Kidney (tissue), 14 donors: ENCODE data around the gene TCF3. TPM values are rescaled to one million over a fixed set of nuclear protein-coding genes. Genes with fewer than 3 reads are reported as not detected.

Source experiments
- DNase-seq, 5 donors: peaks; one replicate each; pipeline ENCODE4 v3.0.0-alpha.2; 2013 to 2020
- FAIRE-seq: peaks from 2 replicates; lab custom pipeline; 2012; peaks lifted over from hg19 to GRCh38; lab: Jason Lieb, UNC
- H3K27ac ChIP-seq, 2 donors: one replicate each; pipeline ENCODE4 v1.7.0; 2013; ENCODE audit warnings: low read depth in 2 of 2, low read length in 2 of 2, inconsistent platforms in 1 of 2
- H3K27me3 ChIP-seq: one replicate; pipeline ENCODE4 v1.7.1; 2013; ENCODE audit warnings: low read length, inconsistent platforms; ENCODE audit not compliant: control insufficient read depth, insufficient read depth
- H3K36me3 ChIP-seq, 3 donors: one replicate each; pipeline versions ENCODE4 v1.7.0 to v1.7.1; 2013; ENCODE audit warnings: low read length in 3 of 3, control low read depth in 1 of 3, inconsistent platforms in 1 of 3; ENCODE audit not compliant: insufficient read depth in 3 of 3, control insufficient read depth in 2 of 3
- H3K4me1 ChIP-seq, 3 donors: one replicate each; pipeline versions ENCODE4 v1.7.0 to v1.7.1; 2013; ENCODE audit warnings: low read length in 3 of 3, inconsistent platforms in 1 of 3, low read depth in 1 of 3; ENCODE audit not compliant: control insufficient read depth in 2 of 3, insufficient read depth in 2 of 3
- H3K4me3 ChIP-seq, 3 donors: one replicate each; pipeline versions ENCODE4 v1.7.0 to v1.8.1; 2013; ENCODE audit warnings: low read length in 3 of 3, control low read depth in 1 of 3, inconsistent platforms in 1 of 3
- H3K9ac ChIP-seq, 3 donors: one replicate each; pipeline versions ENCODE4 v1.7.0 to v1.7.1; 2013; ENCODE audit warnings: low read length in 3 of 3, control low read depth in 1 of 3, inconsistent platforms in 1 of 3
- H3K9me3 ChIP-seq, 3 donors: one replicate each; pipeline versions ENCODE4 v1.7.0 to v1.7.1; 2013; ENCODE audit warnings: low read length in 3 of 3, control low read depth in 1 of 3, inconsistent platforms in 1 of 3; ENCODE audit not compliant: control insufficient read depth in 2 of 3, insufficient read depth in 1 of 3
- CTCF ChIP-seq: IDR thresholded peaks from 3 replicates; pipeline ENCODE4 v1.5.1; 2012; ENCODE audit warnings: mild to moderate bottlenecking, moderate library complexity, borderline replicate concordance; ENCODE audit not compliant: insufficient read depth; ENCODE audit errors: extremely low read depth
- intact Hi-C: fragments of 100-400 bp; cut with DNase I; formaldehyde crosslinking; loops from one replicate; pipeline ENCODE4 v1.11.1; 2022
- polyA plus RNA-seq: library from polyadenylated mRNA; stranded (reverse); fragments of 350-450 nt; fragmentation: Illumina TruSeq; extraction: RNeasy Lipid Tissue Mini Kit (QIAGEN cat#74804); gene quantifications from one replicate; pipeline ENCODE4 v1.2.3, GENCODE V29; 2014; ENCODE audit warnings: low read depth, low replicate concordance; ENCODE audit not compliant: insufficient read depth
- total RNA-seq: library from RNA; stranded (reverse); fragmentation: NEBNext Ultra II Directional; extraction: Animal tissue kit (Norgen Biotek cat#: 25700); gene quantifications from one replicate; pipeline ENCODE4 v1.2.1, GENCODE V29; 2021
- donor health status: control.
- donor health status: control.
- donor health status: control.
- donor health status: control.
- donor health status: control.
- donor health status: DM: yes; HTN: yes; CAD: no.
- donor health status: Normal renal cell carcinoma (clear cell type).

TCF3 gene
- total and polyA plus RNA-seq, 2 donors from 2014 or later, result 20.3 to 50.2 TPM

DNA sequence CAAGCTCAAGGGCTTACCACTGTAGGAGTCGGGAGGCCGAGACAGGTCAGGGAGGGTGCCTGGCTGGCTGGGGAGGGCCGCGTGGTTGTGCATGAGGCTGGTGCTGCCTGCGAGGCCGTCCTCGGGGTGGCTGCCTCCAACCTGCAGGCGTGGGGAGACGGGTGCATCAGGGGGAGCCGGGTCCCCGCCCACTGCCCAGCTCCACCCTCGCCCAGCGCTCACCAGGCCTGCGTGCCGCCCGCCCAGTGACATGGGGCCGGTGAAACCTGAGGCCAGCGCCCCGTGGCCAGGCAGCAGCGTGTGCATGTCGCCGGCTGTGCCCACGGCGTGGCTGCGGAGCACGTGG is 33.3 kb downstream of the TCF3 start:
- Histone ChIP-seq H3K9me3 (no peaks in the 10 kb centered on the region), H3K4me1 (no peaks in the 10 kb centered on the region), H3K27me3 (no peaks in the 10 kb centered on the region), H3K9ac (no peak overlapping the region), H3K36me3 (peaks cover 0 to 3% (median 3%) of the 10 kb centered on the region in 3 donors), H3K27ac (no peak overlapping the region), H3K4me3 (no peak overlapping the region)
- no peak for DNase-seq
- intact Hi-C loops, result no loop called here
- no peak for FAIRE-seq
- TF ChIP-seq CTCF, result no peak

DNA sequence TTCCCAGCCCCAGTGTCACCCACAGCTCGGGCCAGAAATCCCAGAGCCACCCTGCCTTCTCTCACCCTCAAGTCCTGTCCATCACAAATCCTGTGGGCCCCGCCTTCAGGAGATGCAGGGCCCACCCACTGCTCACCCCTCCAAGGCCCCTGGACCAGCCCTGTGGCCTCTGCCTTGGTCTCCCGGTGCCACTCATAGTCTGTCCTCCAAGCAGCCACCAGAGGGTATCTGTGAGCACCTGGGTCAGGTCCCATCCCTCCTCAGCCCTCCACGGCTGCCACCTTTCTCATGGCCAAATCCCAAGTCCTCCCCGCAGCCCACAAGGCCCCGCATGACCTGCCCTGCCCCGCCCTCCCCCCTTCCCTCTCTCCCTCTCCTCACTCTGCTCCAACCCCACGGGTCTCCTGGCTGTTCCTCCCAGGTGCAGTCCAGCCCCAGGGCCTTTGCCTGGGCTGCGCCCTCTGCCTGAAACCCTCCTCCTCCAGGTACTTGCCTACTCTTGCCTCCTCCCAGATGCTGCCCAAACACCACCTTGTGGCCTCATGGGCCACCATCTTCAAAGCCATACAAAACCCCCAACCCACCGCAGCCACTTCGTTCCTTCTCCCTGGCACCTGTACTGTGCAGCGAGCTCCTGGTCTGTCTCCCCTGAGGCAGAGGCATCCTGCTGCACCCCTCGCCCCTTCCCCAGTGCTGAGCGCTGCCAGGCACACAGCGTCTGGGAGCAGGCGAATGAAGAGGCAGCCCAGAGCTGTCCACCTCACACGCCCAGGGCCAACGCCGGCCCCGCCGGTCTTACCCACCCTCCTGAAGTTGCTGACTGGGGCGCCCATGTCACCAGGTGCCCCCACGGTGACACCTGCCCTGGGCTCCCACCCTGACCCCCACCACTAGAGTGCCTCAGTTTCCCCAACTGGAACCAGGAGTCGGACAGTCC is 34.0 kb downstream of the TCF3 start:
- intact Hi-C loops, result no loop called here
- Histone ChIP-seq H3K4me1 (no peaks in the 10 kb centered on the region), H3K27ac (no peak overlapping the region), H3K36me3 (peaks cover 0 to 3% (median 3%) of the 10 kb centered on the region in 3 donors), H3K4me3 (no peak overlapping the region), H3K9ac (no peak overlapping the region), H3K9me3 (no peaks in the 10 kb centered on the region), H3K27me3 (no peaks in the 10 kb centered on the region)
- peak; percentile 14 for TF ChIP-seq CTCF
- DNase-seq (peak in 3 of 5 donors; percentile 23 to 63 (median 25)), FAIRE-seq (no peak)

GRCh38 chr19:1616875-1617274 is 35.5 kb downstream of the TCF3 start:
- no peak for TF ChIP-seq CTCF
- intact Hi-C loops, result no loop called here

More at GRCh38 chr19:1616875-1617274, 35.5 kb downstream of the TCF3 start:
- H3K4me1 ChIP-seq, result no peaks in the 10 kb centered on the region
- FAIRE-seq, result no peak
- no peaks in the 10 kb centered on the region for H3K9me3 ChIP-seq
- H3K27me3 ChIP-seq, result no peaks in the 10 kb centered on the region
- H3K9ac ChIP-seq, result no peak overlapping the region
- no peak overlapping the region for H3K27ac ChIP-seq
- peaks cover 3 to 7% (median 3%) of the 10 kb centered on the region in 3 donors for H3K36me3 ChIP-seq
- H3K4me3 ChIP-seq, result no peak overlapping the region
- DNase-seq, result no peak
